GOT3 (cell line): ENCODE results near the gene MEGF8.

Experiments used
- DNase-seq: peaks from one replicate; lab custom pipeline; 2025; ENCODE audit warnings: mixed read lengths; lab: John Stamatoyannopoulos, UW

Gene MEGF8

DNA sequence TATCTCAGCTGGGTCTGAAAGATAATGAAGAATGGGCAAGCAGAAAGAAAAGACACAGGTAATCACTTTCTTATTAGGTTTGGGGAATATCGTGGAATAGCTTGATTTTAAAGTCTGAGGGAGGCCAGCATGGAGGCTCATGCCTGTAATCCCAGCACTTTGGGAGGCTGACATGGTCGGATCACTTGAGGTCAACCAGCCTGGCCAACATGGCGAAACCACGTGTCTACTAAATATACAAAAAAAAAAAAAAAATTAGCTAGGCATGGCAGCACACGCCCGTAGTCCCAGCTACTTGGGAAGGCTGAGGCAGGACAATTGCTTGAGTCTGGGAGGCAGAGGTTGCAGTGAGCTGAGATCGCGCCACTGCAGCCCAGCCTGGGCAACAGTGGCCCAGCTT is 21.6 kb upstream of the MEGF8 start:
- no peak for DNase-seq

DNA sequence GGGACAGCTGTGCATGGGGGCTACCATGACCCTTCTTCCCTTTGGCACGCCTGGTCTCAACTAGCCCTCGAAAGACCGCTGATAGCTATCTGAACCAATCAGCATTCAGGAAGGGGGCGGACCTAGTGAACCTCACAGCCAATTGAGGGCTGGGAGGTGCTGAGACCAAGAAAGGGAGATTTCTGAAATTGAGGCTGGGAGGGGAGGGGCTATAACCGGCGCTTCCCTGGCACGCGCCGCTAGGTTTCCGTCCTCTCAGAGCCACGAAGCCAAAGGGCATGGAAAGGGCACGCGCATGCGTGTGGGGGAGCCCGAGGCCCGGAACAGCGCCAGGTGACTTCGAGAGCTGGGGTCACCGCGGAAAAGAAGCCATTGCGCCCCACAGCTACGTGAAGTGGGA is 18.8 kb upstream of the MEGF8 start:
- no peak for DNase-seq

- DNase-seq = no peak
These were observed 15.7 kb upstream of the MEGF8 start for GRCh38 chr19:42309686-42310085.

DNA sequence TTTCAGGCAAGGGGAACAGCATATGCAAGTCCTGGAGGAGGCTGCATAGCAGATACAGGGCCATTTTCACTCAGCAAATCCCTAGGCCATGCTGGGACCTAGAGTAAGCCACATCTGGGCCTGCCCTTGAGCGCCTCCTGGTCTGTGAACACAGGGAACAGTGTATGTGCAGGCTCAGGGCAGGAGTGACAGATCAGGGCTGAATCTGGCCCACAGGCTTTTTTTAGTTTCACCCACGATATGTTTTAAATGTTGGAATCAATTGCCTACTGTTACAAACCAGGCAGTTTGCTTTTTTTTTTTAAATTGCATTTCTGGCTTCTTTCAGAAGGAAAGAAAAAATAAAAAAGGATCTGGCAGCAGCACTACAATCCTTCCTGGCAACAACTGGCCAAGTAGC is 13.8 kb upstream of the MEGF8 start:
- DNase-seq = no peak

DNA sequence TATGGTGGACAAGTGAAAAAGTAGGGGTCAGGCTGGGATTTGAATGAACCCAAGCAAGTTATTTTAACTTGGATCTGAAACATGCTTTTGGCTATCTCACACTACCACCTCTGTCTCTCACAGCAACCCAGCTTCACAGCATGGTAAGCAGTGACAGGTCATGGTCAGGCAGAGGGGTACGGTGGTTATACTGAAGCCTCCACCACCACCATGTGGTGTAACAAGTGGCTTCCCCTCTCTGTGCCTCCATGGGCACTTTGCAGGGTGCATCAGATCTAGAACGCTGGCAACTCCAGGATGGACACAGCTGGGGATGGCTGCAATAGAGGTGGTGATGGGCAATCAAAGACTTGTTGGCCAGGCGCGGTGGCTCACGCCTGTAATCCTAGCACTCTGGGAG is 13.1 kb upstream of the MEGF8 start:
- DNase-seq = no peak

GRCh38 chr19:42313096-42313839 is 12.2 kb upstream of the MEGF8 start, which contains the start of gene TMEM145:
Gene TMEM145 (plus strand): TSS chr19:42313309. CDS start chr19:42313377, 68 bp downstream.
- DNase-seq = no peak

- no peak for DNase-seq
These were observed 11.3 kb upstream of the MEGF8 start for GRCh38 chr19:42313840-42314755.

DNA sequence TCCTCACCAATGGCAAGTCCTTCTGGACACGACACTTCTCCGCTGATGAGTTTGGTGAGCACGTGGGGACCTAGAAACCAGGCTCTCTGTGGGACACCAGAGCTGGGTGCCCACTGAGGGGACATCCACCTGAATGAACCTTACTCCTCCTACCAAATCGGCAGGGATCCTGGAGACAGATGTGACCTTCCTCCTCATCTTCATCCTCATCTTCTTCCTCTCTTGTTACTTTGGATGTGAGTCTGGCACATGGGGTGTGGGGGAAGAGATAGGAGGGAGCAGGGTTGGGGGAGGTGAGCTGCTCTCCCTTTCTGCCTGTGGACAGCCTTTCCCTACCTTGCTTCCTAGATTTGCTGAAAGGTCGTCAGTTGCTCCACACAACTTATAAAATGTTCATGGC is 10.4 kb upstream of the MEGF8 start:
- DNase-seq = no peak

GRCh38 chr19:42316223-42317211 is 8.9 kb upstream of the MEGF8 start:
- no peak for DNase-seq

- no peak for DNase-seq
These were observed 7.9 kb upstream of the MEGF8 start for GRCh38 chr19:42317535-42317934.

GRCh38 chr19:42322305-42322704 is 3.1 kb upstream of the MEGF8 start:
- DNase-seq = no peak

DNA sequence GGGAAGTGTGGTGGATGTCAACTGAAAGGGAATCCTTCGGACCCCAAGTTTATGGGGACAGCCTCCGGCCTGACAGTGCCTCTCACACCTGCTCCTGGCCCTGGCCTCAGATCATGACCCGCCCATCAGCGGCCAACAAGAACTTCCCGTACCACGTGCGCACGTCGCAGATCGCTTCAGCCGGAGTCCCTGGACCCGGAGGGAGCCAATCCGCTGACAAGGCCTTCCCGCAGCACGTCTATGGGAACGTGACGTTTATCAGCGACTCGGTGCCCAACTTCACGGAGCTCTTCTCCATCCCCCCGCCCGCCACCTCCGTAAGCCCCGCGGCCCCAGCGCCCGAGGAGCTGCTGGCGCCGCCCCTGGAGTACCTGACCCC is 2.0 kb upstream of the MEGF8 start:
- no peak for DNase-seq

- DNase-seq = no peak
These were observed 1.4 kb upstream of the MEGF8 start for GRCh38 chr19:42323852-42324654.

DNA sequence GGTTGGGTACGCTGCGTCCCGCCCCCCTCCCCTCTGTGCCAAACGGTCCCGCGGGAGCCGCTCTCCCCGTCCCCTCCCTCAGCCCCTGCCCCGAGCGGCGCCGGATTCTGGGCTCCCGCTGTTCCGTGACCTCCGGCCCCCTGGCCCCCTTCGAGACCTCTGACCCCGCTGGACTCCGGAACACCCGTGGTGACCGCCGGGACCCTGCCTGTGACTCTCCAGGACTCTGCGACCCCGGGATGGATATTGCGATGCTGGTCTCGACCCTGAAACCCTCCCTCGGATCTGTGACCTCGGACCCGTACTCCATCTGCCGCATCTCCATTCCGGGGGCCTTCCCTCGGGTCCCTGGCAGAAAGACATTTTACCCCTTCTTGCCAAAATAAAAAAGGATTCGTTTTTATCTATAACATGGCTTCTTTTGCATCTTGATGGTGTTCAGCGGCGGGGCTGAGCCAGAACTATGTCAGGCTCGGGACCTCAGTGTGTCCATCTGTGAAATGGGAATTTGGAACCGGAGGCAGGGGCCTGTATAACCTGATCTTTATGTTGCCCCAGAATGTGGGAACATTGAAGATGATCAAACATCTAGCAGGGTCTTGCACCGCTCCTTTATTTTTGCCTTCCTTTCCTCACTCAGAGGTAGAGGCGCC is 654 bp upstream of the MEGF8 start:
- no peak for DNase-seq

DNA sequence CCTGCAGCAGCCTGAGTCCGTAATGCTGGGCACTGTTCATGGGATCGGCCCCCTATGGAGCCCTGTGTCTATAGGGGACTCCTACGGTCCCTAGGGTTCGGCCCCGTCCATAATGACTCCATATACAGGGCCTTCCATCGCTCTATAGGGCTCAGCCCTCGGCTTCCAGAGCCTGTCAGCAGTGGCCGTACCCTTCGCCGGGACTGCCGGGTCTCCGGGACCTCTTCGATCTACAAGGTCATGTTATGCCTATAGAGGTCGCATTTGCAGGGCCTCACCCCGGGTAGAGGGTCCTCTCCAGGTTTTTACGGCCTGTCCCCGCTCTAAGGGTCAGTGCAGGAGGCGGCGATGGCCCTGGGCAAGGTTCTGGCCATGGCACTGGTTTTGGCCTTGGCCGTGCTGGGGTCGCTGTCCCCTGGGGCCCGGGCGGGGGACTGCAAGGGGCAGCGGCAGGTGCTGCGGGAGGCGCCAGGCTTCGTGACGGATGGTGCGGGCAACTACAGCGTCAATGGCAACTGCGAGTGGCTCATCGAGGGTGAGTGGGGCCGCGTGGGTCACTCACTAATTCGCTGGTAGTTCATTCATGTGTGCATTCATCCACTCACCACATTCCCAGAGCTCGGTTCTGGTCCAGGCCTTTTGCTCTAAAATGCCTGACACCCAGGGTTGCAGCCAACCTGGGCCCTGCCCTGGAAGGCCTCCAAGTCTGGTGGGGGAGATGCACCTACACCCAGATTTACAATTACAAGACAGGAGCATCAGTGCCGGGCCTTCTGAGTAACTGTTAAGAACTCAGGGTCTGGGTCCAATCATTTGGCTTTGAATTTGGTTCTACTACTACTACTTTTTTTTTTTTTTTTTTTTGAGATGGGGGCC is 699 bp downstream of the MEGF8 start:
- no peak for DNase-seq

- DNase-seq = no peak
These were observed 1.5 kb downstream of the MEGF8 start for GRCh38 chr19:42326969-42327368.

GRCh38 chr19:42327381-42327780 is 1.9 kb downstream of the MEGF8 start:
- no peak for DNase-seq

- no peak for DNase-seq
These were observed 2.7 kb downstream of the MEGF8 start for GRCh38 chr19:42328106-42328505.

GRCh38 chr19:42328854-42329253 is 3.4 kb downstream of the MEGF8 start:
- DNase-seq = no peak
